ENCODE results near the gene PDIA5. TPM values are rescaled to one million over a fixed set of nuclear protein-coding genes. Genes with fewer than 3 reads are reported as not detected.

PDIA5 gene
- total and polyA plus RNA-seq, 2 of the 4 experiments (the other 2 are of a cell fraction): 19.4 to 42.0 TPM

GRCh38 chr3:123042413-123042812, 24.4 kb upstream of the PDIA5 start:
- Histone ChIP-seq H3K23ac (ENCODE audit: low read depth, low read length) (no peak overlapping the region), H3K9me1 (ENCODE audit: insufficient read depth, low read length) (no peaks in the 10 kb centered on the region), H3K9ac (ENCODE audit: low read depth, low read length) (no peak overlapping the region), H3K4me2 (ENCODE audit: low read depth, low read length) (no peak overlapping the region), H3K18ac (ENCODE audit: low read depth, low read length) (no peak overlapping the region), H2AK5ac (ENCODE audit: low read depth, low read length) (no peak overlapping the region), H2BK20ac (ENCODE audit: low read depth, low read length) (no peak overlapping the region), H4K20me1 (ENCODE audit: insufficient read depth, low read length) (no peaks in the 10 kb centered on the region), H2AK9ac (replicated peaks; ENCODE audit: low read depth, low read length, poor library complexity) (no peak overlapping the region), H3K36me3 (ENCODE audit: control insufficient read depth, insufficient read depth, low read length) (no peaks in the 10 kb centered on the region), H4K91ac (ENCODE audit: insufficient read depth, low read depth, low read length) (no peak overlapping the region), H2BK120ac (ENCODE audit: low read depth, low read length) (no peak overlapping the region), H2BK5ac (ENCODE audit: low read depth, low read length, poor library complexity, severe bottlenecking) (no peak overlapping the region), H3K56ac (ENCODE audit: extremely low read depth, insufficient read depth, low read length) (no peak overlapping the region), H3K79me1 (ENCODE audit: low read depth in 1 of 2, low read length in 2 of 2) (no peaks in the 10 kb centered on the region), H2AFZ (replicated peaks; ENCODE audit: low read length, poor library complexity) (no peak overlapping the region), H3K4me3 (ENCODE audit: insufficient read depth, low read depth, low read length) (no peak overlapping the region), H3K4ac (ENCODE audit: low read depth, low read length) (no peak overlapping the region), H3K27me3 (ENCODE audit: control insufficient read depth, insufficient read depth, low read length) (peaks cover 73% of the 10 kb centered on the region), H4K8ac (ENCODE audit: low read depth in 2 of 2, low read length in 2 of 2) (no peak overlapping the region), H3K4me1 (ENCODE audit: control insufficient read depth, insufficient read depth, low read length) (no peaks in the 10 kb centered on the region), H3K27ac (ENCODE audit: insufficient read depth, low read length) (no peak overlapping the region), H2BK15ac (ENCODE audit: low read depth, low read length) (no peak overlapping the region), H4K5ac (ENCODE audit: low read depth, low read length) (no peak overlapping the region), H3K9me3 (ENCODE audit: control insufficient read depth, insufficient read depth, low read length) (no peaks in the 10 kb centered on the region), H3K14ac (replicated peaks; ENCODE audit: low read depth, low read length) (no peak overlapping the region)
- BruUV-seq (replicated peaks): no TSS peak
- POLR2A ChIA-PET (ENCODE audit: unreplicated experiment): no interaction called here
- TF ChIP-seq BHLHE40 (IDR thresholded peaks at IDR 0.05; ENCODE audit: low read depth, low read length) (no peak), RAD21 (IDR thresholded peaks at IDR 0.05; ENCODE audit: low read length) (no peak), MAZ (IDR thresholded peaks at IDR 0.05; ENCODE audit: borderline replicate concordance, low read depth, low read length) (no peak), MXI1 (IDR thresholded peaks at IDR 0.05; ENCODE audit: borderline replicate concordance, low read depth, low read length) (no peak), USF2 (IDR thresholded peaks at IDR 0.05; ENCODE audit: low read depth, low read length) (no peak), CHD1 (IDR thresholded peaks at IDR 0.05; ENCODE audit: low read depth, low read length) (no peak), FOS (IDR thresholded peaks at IDR 0.05; ENCODE audit: low read depth, low read length) (no peak), RCOR1 (IDR thresholded peaks at IDR 0.05; ENCODE audit: insufficient replicate concordance, low read length) (no peak), POLR2A (IDR thresholded peaks at IDR 0.05; ENCODE audit: low read depth, low read length) (no peak), SMC3 (IDR thresholded peaks at IDR 0.05; ENCODE audit: low read depth, low read length) (no peak), NFE2L2 (IDR thresholded peaks at IDR 0.05; ENCODE audit: low read depth, low read length) (no peak), MAFK (IDR thresholded peaks at IDR 0.05; ENCODE audit: low read depth, low read length) (no peak), CEBPB (IDR thresholded peaks at IDR 0.05; ENCODE audit: low read depth, low read length) (no peak)
- TF ChIP-seq, protein P1, sequence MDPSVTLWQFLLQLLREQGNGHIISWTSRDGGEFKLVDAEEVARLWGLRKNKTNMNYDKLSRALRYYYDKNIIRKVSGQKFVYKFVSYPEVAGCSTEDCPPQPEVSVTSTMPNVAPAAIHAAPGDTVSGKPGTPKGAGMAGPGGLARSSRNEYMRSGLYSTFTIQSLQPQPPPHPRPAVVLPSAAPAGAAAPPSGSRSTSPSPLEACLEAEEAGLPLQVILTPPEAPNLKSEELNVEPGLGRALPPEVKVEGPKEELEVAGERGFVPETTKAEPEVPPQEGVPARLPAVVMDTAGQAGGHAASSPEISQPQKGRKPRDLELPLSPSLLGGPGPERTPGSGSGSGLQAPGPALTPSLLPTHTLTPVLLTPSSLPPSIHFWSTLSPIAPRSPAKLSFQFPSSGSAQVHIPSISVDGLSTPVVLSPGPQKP (IDR thresholded peaks at IDR 0.05; ENCODE audit: borderline replicate concordance, low read depth, low read length): no peak
- CTCF ChIA-PET: interaction anchor here (0.6 kb wide), 1 partner anchor 187 kb away, joined by 3 read pairs; no protein-coding TSS in a partner anchor
- intact Hi-C loops (cut with micrococcal nuclease) (no loop called here), dilution Hi-C loops (cut with HindIII; ENCODE audit: low sequenced_read_pairs, unreplicated experiment) (no loop called here), in situ Hi-C loops (cut with MboI; ENCODE audit: low sequenced_read_pairs) (no loop called here)
- 84% methylated on average over 4 of the region's 6 CpGs; no CpG with 5 or more reads in 1 of the 2 experiments for WGBS, 2 experiments (ENCODE audit: extremely low coverage in 2 of 2, insufficient read length in 1 of 2)
- ATAC-seq (ENCODE audit: low read depth) (no peak), DNase-seq (no peak)
